ENCODE results near the gene CRYGN.
A peak's percentile ranks its signal among the peaks of the same experiment; 100 is the strongest.

Gene CRYGN

GRCh38 chr7:151477867-151478266 lies 37.9 kb upstream of the CRYGN start:
- Histone ChIP-seq H3K27me3 (ENCODE audit: control insufficient read depth, insufficient read depth, low read length) (no peaks in the 10 kb centered on the region), H3K4me1 (ENCODE audit: control insufficient read depth, insufficient read depth, low read length) (0 out of 2 replicates have a peak, but pooled peaks cover 3% of the 10 kb centered on the region), H3K27ac (ENCODE audit: low read length) (no peak overlapping the region), H3K36me3 (ENCODE audit: control insufficient read depth, insufficient read depth, low read length) (0 out of 2 replicates have a peak, but pooled peaks cover under 1% of the 10 kb centered on the region), H3K9me3 (ENCODE audit: control insufficient read depth, insufficient read depth, low read length) (no peaks in the 10 kb centered on the region), H3K4me3 (ENCODE audit: low read length) (no peak overlapping the region)
- no peak for DNase-seq (ENCODE audit: low read depth, low spot score)
- no CpG with 5 or more reads among the region's 7 CpGs for WGBS (ENCODE audit: insufficient coverage, insufficient read length)

DNA sequence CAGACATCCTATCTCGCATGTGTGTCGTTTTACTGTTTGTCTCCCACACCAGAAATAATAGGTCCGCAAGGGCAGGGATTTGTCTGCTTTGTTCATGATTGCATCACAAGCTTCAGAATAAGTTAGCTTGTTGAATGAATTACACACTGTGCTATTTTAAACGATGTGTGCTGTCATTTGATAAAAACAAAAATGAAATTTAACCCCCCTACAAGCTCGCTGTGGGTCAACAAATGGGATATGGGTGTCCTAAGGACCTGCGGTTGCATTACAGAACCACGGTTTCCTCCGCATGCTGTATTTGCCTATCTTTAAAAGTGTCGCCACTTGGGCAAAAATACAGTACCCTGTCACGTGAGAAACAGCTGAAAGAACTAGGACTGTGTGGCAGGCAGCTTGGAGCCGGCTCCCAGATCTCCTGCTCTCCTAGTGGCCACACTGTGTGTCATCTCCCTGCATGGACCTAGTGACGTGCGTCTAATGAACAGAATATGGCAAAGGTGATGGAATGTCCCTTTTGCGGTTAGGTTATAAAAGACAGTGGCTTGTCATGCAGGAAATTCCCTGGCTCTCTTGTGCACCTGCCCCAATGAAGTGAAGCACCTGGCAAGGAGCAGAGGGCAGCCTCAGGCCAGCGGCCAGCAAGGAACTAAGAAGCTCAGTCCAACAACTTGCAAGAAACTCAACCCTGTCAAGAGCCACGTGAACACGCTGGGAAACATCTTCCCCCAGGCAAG lies 32.9 kb upstream of the CRYGN start:
- no peak overlapping the region for H3K27ac ChIP-seq (ENCODE audit: low read length)
- H3K9me3 ChIP-seq (ENCODE audit: control insufficient read depth, insufficient read depth, low read length): no peaks in the 10 kb centered on the region
- H3K27me3 ChIP-seq (ENCODE audit: control insufficient read depth, insufficient read depth, low read length): no peaks in the 10 kb centered on the region
- WGBS (ENCODE audit: insufficient coverage, insufficient read length): no CpG with 5 or more reads among the region's 17 CpGs
- H3K4me1 ChIP-seq (ENCODE audit: control insufficient read depth, insufficient read depth, low read length): peaks cover 9% of the 10 kb centered on the region
- no peak for DNase-seq (ENCODE audit: low read depth, low spot score)
- no peak overlapping the region for H3K4me3 ChIP-seq (ENCODE audit: low read length)
- H3K36me3 ChIP-seq (ENCODE audit: control insufficient read depth, insufficient read depth, low read length): peaks cover 8% of the 10 kb centered on the region; the same call in 1 of the 2 replicates

- Histone ChIP-seq H3K36me3 (ENCODE audit: control insufficient read depth, insufficient read depth, low read length) (peaks cover 13% of the 10 kb centered on the region), H3K27ac (ENCODE audit: low read length) (peak overlapping the region; percentile 23), H3K9me3 (ENCODE audit: control insufficient read depth, insufficient read depth, low read length) (no peaks in the 10 kb centered on the region), H3K27me3 (ENCODE audit: control insufficient read depth, insufficient read depth, low read length) (no peaks in the 10 kb centered on the region), H3K4me1 (ENCODE audit: control insufficient read depth, insufficient read depth, low read length) (peaks cover 9% of the 10 kb centered on the region), H3K4me3 (ENCODE audit: low read length) (no peak overlapping the region)
- WGBS (ENCODE audit: insufficient coverage, insufficient read length): no CpG with 5 or more reads among the region's 2 CpGs
- no peak for DNase-seq (ENCODE audit: low read depth, low spot score)
Measured at GRCh38 chr7:151470711-151471110, 30.8 kb upstream of the CRYGN start.

DNA sequence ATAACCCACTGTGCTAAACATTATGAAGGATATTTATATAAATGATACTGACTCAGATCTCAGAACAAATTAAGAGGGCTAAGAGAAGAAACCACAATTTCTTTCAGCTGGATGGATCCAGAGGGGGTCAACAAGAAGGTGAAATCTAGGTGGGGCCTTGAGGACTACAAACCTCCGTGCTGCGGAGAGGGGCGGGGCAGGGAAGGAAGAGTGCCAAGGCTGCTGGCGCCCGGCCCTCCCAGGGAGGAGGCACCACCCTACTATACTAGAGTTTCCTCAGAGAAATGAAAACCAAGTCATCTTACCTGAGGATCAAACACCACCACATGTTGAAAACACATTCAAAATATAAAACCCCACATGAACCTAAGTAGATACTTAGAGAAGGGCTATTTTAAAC lies 29.3 kb upstream of the CRYGN start:
- H3K4me3 ChIP-seq (ENCODE audit: low read length): no peak overlapping the region
- no peak overlapping the region for H3K27ac ChIP-seq (ENCODE audit: low read length)
- DNase-seq (ENCODE audit: low read depth, low spot score): no peak
- peaks cover 9% of the 10 kb centered on the region for H3K4me1 ChIP-seq (ENCODE audit: control insufficient read depth, insufficient read depth, low read length)
- H3K9me3 ChIP-seq (ENCODE audit: control insufficient read depth, insufficient read depth, low read length): no peaks in the 10 kb centered on the region
- H3K27me3 ChIP-seq (ENCODE audit: control insufficient read depth, insufficient read depth, low read length): no peaks in the 10 kb centered on the region
- no CpG with 5 or more reads among the region's 5 CpGs for WGBS (ENCODE audit: insufficient coverage, insufficient read length)
- peaks cover 15% of the 10 kb centered on the region for H3K36me3 ChIP-seq (ENCODE audit: control insufficient read depth, insufficient read depth, low read length)

DNA sequence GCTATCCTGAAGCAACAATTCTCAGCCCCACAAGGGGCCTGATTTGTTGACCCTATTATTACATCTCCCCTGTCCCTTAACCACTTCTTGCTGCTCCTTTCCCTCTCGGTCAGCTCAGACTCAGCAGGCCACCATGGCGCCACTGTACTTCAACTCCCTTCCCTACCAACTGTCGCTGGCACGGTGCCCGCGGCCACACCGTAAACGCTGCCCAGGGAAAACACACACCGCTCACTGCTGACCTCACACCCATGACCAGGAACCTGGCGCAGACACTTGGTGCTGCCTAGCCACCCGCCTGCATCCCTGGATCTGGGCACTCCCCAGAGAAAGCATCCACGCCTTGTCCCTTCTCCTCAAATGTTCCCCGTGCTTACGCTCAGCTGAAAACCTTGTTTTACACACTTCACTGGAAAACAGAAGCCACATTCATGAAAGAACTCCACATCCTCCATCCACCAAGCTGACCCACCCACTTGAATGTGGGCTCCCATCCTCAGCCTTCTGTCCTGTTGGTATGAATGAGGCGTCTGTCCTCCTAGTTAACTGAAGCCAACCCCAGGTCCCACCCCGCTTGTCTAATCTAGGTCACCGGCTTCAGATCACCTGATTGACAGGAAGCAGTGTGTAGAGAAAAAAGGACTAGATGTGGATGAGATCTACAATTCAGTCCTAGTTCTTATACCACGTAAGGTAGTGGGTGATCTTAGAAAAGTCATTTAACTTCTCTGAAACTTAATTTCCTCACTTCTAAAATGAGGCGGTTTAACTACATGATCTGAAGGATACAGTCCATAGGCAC lies 28.5 kb upstream of the CRYGN start:
- H3K27ac ChIP-seq (ENCODE audit: low read length): no peak overlapping the region
- H3K9me3 ChIP-seq (ENCODE audit: control insufficient read depth, insufficient read depth, low read length): no peaks in the 10 kb centered on the region
- DNase-seq (ENCODE audit: low read depth, low spot score): no peak
- peaks cover 15% of the 10 kb centered on the region for H3K36me3 ChIP-seq (ENCODE audit: control insufficient read depth, insufficient read depth, low read length)
- H3K27me3 ChIP-seq (ENCODE audit: control insufficient read depth, insufficient read depth, low read length): no peaks in the 10 kb centered on the region
- no peak overlapping the region for H3K4me3 ChIP-seq (ENCODE audit: low read length)
- no CpG with 5 or more reads among the region's 19 CpGs for WGBS (ENCODE audit: insufficient coverage, insufficient read length)
- peaks cover 9% of the 10 kb centered on the region for H3K4me1 ChIP-seq (ENCODE audit: control insufficient read depth, insufficient read depth, low read length)

DNA sequence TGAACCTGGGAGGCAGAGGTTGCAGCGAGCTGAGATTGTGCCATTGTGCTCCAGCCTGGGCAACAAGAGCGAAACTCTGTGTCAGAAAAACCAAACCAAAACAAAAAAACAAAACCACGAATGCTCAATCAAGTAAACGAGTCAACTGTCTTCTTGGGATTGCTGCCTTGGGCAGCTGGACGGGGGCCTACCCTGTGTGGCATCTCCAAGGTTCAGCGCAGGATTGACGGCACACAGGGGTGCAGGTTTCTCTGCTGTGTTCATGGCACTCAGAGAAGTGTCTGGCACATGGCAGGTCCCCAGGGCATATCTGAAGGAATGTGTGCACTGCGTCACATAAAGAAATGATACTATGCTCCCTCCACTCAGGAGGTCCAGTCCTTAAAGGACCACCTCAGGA lies 25.2 kb upstream of the CRYGN start:
- no peak overlapping the region for H3K4me3 ChIP-seq (ENCODE audit: low read length)
- H3K36me3 ChIP-seq (ENCODE audit: control insufficient read depth, insufficient read depth, low read length): peaks cover 15% of the 10 kb centered on the region
- no peak for DNase-seq (ENCODE audit: low read depth, low spot score)
- H3K4me1 ChIP-seq (ENCODE audit: control insufficient read depth, insufficient read depth, low read length): no peaks in the 10 kb centered on the region; the same call in 1 of the 2 replicates
- no peaks in the 10 kb centered on the region for H3K27me3 ChIP-seq (ENCODE audit: control insufficient read depth, insufficient read depth, low read length)
- H3K9me3 ChIP-seq (ENCODE audit: control insufficient read depth, insufficient read depth, low read length): no peaks in the 10 kb centered on the region
- H3K27ac ChIP-seq (ENCODE audit: low read length): no peak overlapping the region
- no CpG with 5 or more reads among the region's 8 CpGs for WGBS (ENCODE audit: insufficient coverage, insufficient read length)

DNA sequence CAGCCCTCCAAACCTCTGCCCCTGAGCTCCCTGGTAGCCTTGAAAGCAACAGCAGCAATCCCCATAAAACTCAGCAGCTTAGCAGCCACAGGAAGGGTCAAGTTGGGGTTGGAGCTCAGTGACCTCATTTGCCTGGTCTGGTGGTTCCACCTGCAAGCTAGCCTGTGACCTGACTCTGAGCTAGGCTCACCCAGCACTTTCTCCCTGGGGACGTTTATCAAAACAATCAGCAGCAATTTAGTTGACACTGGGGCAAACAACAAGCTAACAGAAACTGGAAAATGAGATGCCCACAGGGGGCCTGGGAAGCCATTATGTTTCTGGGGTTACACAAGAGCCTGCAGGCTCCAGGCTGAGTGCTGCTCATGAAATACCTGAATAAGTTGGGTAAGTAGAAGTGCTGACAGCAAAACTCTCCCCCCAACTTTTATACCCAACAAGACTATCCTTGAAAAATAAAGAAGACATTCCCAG lies 22.4 kb upstream of the CRYGN start:
- H3K27me3 ChIP-seq (ENCODE audit: control insufficient read depth, insufficient read depth, low read length): no peaks in the 10 kb centered on the region
- H3K27ac ChIP-seq (ENCODE audit: low read length): no peak overlapping the region
- H3K36me3 ChIP-seq (ENCODE audit: control insufficient read depth, insufficient read depth, low read length): peaks cover 7% of the 10 kb centered on the region
- no peaks in the 10 kb centered on the region for H3K9me3 ChIP-seq (ENCODE audit: control insufficient read depth, insufficient read depth, low read length)
- no peak overlapping the region for H3K4me3 ChIP-seq (ENCODE audit: low read length)
- no peak for DNase-seq (ENCODE audit: low read depth, low spot score)
- WGBS (ENCODE audit: insufficient coverage, insufficient read length): no CpG with 5 or more reads among the region's 1 CpG
- H3K4me1 ChIP-seq (ENCODE audit: control insufficient read depth, insufficient read depth, low read length): peaks cover 7% of the 10 kb centered on the region

GRCh38 chr7:151461942-151462230 lies 21.9 kb upstream of the CRYGN start:
- no CpG with 5 or more reads among the region's 4 CpGs for WGBS (ENCODE audit: insufficient coverage, insufficient read length)
- peaks cover 7% of the 10 kb centered on the region for H3K4me1 ChIP-seq (ENCODE audit: control insufficient read depth, insufficient read depth, low read length)
- no peaks in the 10 kb centered on the region for H3K27me3 ChIP-seq (ENCODE audit: control insufficient read depth, insufficient read depth, low read length)

GRCh38 chr7:151461096-151461941 lies 21.4 kb upstream of the CRYGN start:
- no peaks in the 10 kb centered on the region for H3K27me3 ChIP-seq (ENCODE audit: control insufficient read depth, insufficient read depth, low read length)
- no peaks in the 10 kb centered on the region for H3K9me3 ChIP-seq (ENCODE audit: control insufficient read depth, insufficient read depth, low read length)
- no peak overlapping the region for H3K27ac ChIP-seq (ENCODE audit: low read length)
- no peak overlapping the region for H3K4me3 ChIP-seq (ENCODE audit: low read length)
- WGBS (ENCODE audit: insufficient coverage, insufficient read length): no CpG with 5 or more reads among the region's 6 CpGs
- peaks cover 11% of the 10 kb centered on the region for H3K4me1 ChIP-seq (ENCODE audit: control insufficient read depth, insufficient read depth, low read length)
- DNase-seq (ENCODE audit: low read depth, low spot score): no peak
- peaks cover 6% of the 10 kb centered on the region for H3K36me3 ChIP-seq (ENCODE audit: control insufficient read depth, insufficient read depth, low read length)

More at GRCh38 chr7:151461942-151462230, 21.9 kb upstream of the CRYGN start:
- Histone ChIP-seq H3K36me3 (ENCODE audit: control insufficient read depth, insufficient read depth, low read length) (peaks cover 7% of the 10 kb centered on the region), H3K27ac (ENCODE audit: low read length) (no peak overlapping the region), H3K4me3 (ENCODE audit: low read length) (no peak overlapping the region), H3K9me3 (ENCODE audit: control insufficient read depth, insufficient read depth, low read length) (no peaks in the 10 kb centered on the region)
- no peak for DNase-seq (ENCODE audit: low read depth, low spot score)

GRCh38 chr7:151460474-151460855 lies 20.5 kb upstream of the CRYGN start:
- H3K27me3 ChIP-seq (ENCODE audit: control insufficient read depth, insufficient read depth, low read length): no peaks in the 10 kb centered on the region
- no peaks in the 10 kb centered on the region for H3K9me3 ChIP-seq (ENCODE audit: control insufficient read depth, insufficient read depth, low read length)
- H3K27ac ChIP-seq (ENCODE audit: low read length): no peak overlapping the region
- H3K4me1 ChIP-seq (ENCODE audit: control insufficient read depth, insufficient read depth, low read length): peaks cover 15% of the 10 kb centered on the region
- H3K4me3 ChIP-seq (ENCODE audit: low read length): no peak overlapping the region
- H3K36me3 ChIP-seq (ENCODE audit: control insufficient read depth, insufficient read depth, low read length): peaks cover 2% of the 10 kb centered on the region; the same call in 1 of the 2 replicates
- no CpG with 5 or more reads among the region's 10 CpGs for WGBS (ENCODE audit: insufficient coverage, insufficient read length)
- no peak for DNase-seq (ENCODE audit: low read depth, low spot score)
